Endothelial cell of umbilical vein (primary cell): ENCODE data around the gene VRK2. TPM values are rescaled to one million over a fixed set of nuclear protein-coding genes. Genes with fewer than 3 reads are reported as not detected.

Experiments
- BruUV-seq: library from RNA; stranded (reverse); fragments of 400-500 nt; replicated peaks from 2 replicates; lab custom pipeline; 2021; lab: Mats Ljungman, UMichigan
- CTCF ChIA-PET: fragments of 300-600, 350-600 bp; sonication (Branson Sonifier 250); formaldehyde crosslinking; loops from one replicate; lab custom pipeline; 2021; ENCODE audit warnings: antibody characterized with exemption, inconsistent platforms; lab: Charles Lee
- POLR2A ChIA-PET: fragments of 300-600, 350-600 bp; sonication (Branson Sonifier 250); formaldehyde crosslinking; loops from one replicate; lab custom pipeline; 2021; ENCODE audit warnings: antibody characterized with exemption, inconsistent platforms; lab: Charles Lee
- DNase-seq: peaks from one replicate; pipeline ENCODE4 v3.0.0-alpha.2; 2011; ENCODE audit warnings: low read depth, low spot score
- FAIRE-seq: peaks from 2 replicates; lab custom pipeline; 2011; peaks lifted over from hg19 to GRCh38; lab: Jason Lieb, UNC
- H2AFZ ChIP-seq: 2 replicates; pipeline ENCODE4 v1.6.0; 2012; ENCODE audit warnings: low read depth, low read length, control low read depth, inconsistent platforms
- H3K27ac ChIP-seq: 2 replicates; pipeline ENCODE4 v1.5.1; 2011; ENCODE audit warnings: low read depth, mild to moderate bottlenecking, control low read depth, low read length, moderate library complexity; ENCODE audit not compliant: insufficient read depth
- H3K27me3 ChIP-seq, 2 experiments: 2 replicates each; pipeline versions ENCODE4 v1.6.0 to v1.6.1; 2011; ENCODE audit warnings: low read length in 2 of 2, mixed read lengths in 1 of 2; ENCODE audit not compliant: control insufficient read depth in 2 of 2, insufficient read depth in 2 of 2
- H3K36me3 ChIP-seq, 2 experiments: 2 replicates in 1 of 2; 3 replicates in 1 of 2; pipeline ENCODE4 v1.5.1; 2011; ENCODE audit warnings: low read length in 2 of 2, mild to moderate bottlenecking in 1 of 2, moderate library complexity in 1 of 2; ENCODE audit not compliant: control insufficient read depth in 2 of 2, insufficient read depth in 2 of 2; ENCODE audit errors: extremely low read depth in 1 of 2
- H3K4me1 ChIP-seq: 3 replicates; pipeline ENCODE4 v1.5.1; 2011; ENCODE audit warnings: mild to moderate bottlenecking, low read length; ENCODE audit not compliant: control insufficient read depth, insufficient read depth; ENCODE audit errors: extremely low read depth
- H3K4me2 ChIP-seq: 2 replicates; pipeline ENCODE4 v1.6.1; 2011; ENCODE audit warnings: low read length, control low read depth, mixed read lengths; ENCODE audit not compliant: insufficient read depth
- H3K4me3 ChIP-seq, 3 experiments: fragments of 200-600 bp in 1 of 3; sonication (generic), shearing (Covaris generic) in 1 of 3; replicated peaks in 1 of 3; 2 replicates each; pipeline ENCODE4 v1.5.1; 2011 to 2016; ENCODE audit warnings: control low read depth in 3 of 3, low read length in 3 of 3, mild to moderate bottlenecking in 2 of 3, inconsistent platforms in 1 of 3, low read depth in 1 of 3, moderate library complexity in 1 of 3; ENCODE audit not compliant: insufficient read depth in 1 of 3
- H3K79me2 ChIP-seq: 2 replicates; pipeline ENCODE4 v1.6.0; 2012; ENCODE audit warnings: low read length, inconsistent platforms; ENCODE audit not compliant: control insufficient read depth, insufficient read depth
- H3K9ac ChIP-seq: replicated peaks from 2 replicates; pipeline ENCODE3; 2011; ENCODE audit warnings: low read length, control low read depth; ENCODE audit not compliant: insufficient read depth; ENCODE audit errors: extremely low read depth
- H3K9me1 ChIP-seq: replicated peaks from 3 replicates; pipeline ENCODE4 v1.6.0; 2011; ENCODE audit warnings: mild to moderate bottlenecking, low read length; ENCODE audit not compliant: control insufficient read depth, insufficient read depth; ENCODE audit errors: extremely low read depth
- H3K9me3 ChIP-seq: replicated peaks from 2 replicates; pipeline ENCODE4 v1.5.1; 2012; ENCODE audit warnings: low read length, inconsistent platforms; ENCODE audit not compliant: control insufficient read depth, insufficient read depth
- H4K20me1 ChIP-seq: replicated peaks from 2 replicates; pipeline ENCODE3; 2011; ENCODE audit warnings: mild to moderate bottlenecking, low read length; ENCODE audit not compliant: control insufficient read depth, insufficient read depth; ENCODE audit errors: extremely low read depth
- EZH2 ChIP-seq: IDR thresholded peaks from 2 replicates; pipeline ENCODE4 v1.6.1; 2012; ENCODE audit warnings: borderline replicate concordance, low read depth, mild to moderate bottlenecking, moderate library complexity, low read length, inconsistent platforms; ENCODE audit not compliant: severe bottlenecking
- FOS ChIP-seq: IDR thresholded peaks from 2 replicates; pipeline ENCODE4 v1.6.1; 2011; ENCODE audit warnings: mild to moderate bottlenecking, low read length, moderate library complexity, borderline replicate concordance; ENCODE audit not compliant: insufficient read depth
- GATA2 ChIP-seq: IDR thresholded peaks from 2 replicates; pipeline ENCODE4 v1.7.0; 2011; ENCODE audit warnings: low read depth, mild to moderate bottlenecking, moderate library complexity, mixed read lengths, low read length; ENCODE audit not compliant: insufficient read length, insufficient read depth
- JUN ChIP-seq: IDR thresholded peaks from 2 replicates; pipeline ENCODE4 v1.6.1; 2011; ENCODE audit warnings: borderline replicate concordance, low read depth; ENCODE audit not compliant: insufficient read length, insufficient read depth
- MYC ChIP-seq: IDR thresholded peaks from one replicate; pipeline ENCODE4 v1.6.1; 2011; ENCODE audit warnings: mild to moderate bottlenecking, low read depth, low read length
- POLR2A ChIP-seq: IDR thresholded peaks from 2 replicates; pipeline ENCODE4 v1.6.1; 2012; ENCODE audit warnings: low read depth, mild to moderate bottlenecking, control low read depth, low read length
- POLR2AphosphoS5 ChIP-seq: IDR thresholded peaks from 2 replicates; pipeline ENCODE4 v1.6.1; 2012; ENCODE audit warnings: low read depth, mild to moderate bottlenecking, control low read depth, low read length, moderate library complexity; ENCODE audit not compliant: insufficient read depth
- dilution Hi-C: fragments of 300-500 bp; cut with MboI; formaldehyde crosslinking; loops from one replicate; pipeline ENCODE4 v1.15.0; 2019; ENCODE audit warnings: low sequenced_read_pairs; ENCODE audit not compliant: extremely low pct_ligation_motif_present
- intact Hi-C: fragments of 100-400 bp; cut with micrococcal nuclease; formaldehyde crosslinking; loops from one replicate; pipeline ENCODE4 v1.10.0; 2022
- polyA plus RNA-seq, 4 experiments: library from polyadenylated mRNA; depleted of rRNA in 3 of 4; stranded (reverse) in 3 of 4; unstranded in 1 of 4; fragments of >200 nt; gene quantifications; 2 replicates each; pipeline versions ENCODE4 v1.2.1 to v1.2.3, GENCODE V29; 2011 to 2012; ENCODE audit warnings: missing spikeins in 1 of 4
- total RNA-seq: library from RNA; stranded (reverse); gene quantifications from 2 replicates; pipeline ENCODE4 v1.2.3, GENCODE V29; 2021
- TF ChIP-seq, protein P1 (sequence below), 2 donors: IDR thresholded peaks; 1 replicate in 1 of 2; 2 replicates in 1 of 2; pipeline ENCODE4 v1.5.1; 2011; ENCODE audit warnings: low read length in 2 of 2, mild to moderate bottlenecking in 2 of 2, moderate library complexity in 2 of 2, control low read depth in 1 of 2, inconsistent platforms in 1 of 2, low read depth in 1 of 2; ENCODE audit not compliant: insufficient read depth in 1 of 2; ENCODE audit errors: extremely low read depth in 1 of 2
- TF ChIP-seq, protein P2 (sequence below): IDR thresholded peaks from 2 replicates; pipeline ENCODE4 v1.6.1; 2011; ENCODE audit not compliant: insufficient read depth, insufficient read length

Gene VRK2
- total and polyA plus RNA-seq, 2 donors (not counting 3 experiments of a cell fraction or from before 2014, with no cell fraction given), result 11.2 to 35.2 TPM

DNA sequence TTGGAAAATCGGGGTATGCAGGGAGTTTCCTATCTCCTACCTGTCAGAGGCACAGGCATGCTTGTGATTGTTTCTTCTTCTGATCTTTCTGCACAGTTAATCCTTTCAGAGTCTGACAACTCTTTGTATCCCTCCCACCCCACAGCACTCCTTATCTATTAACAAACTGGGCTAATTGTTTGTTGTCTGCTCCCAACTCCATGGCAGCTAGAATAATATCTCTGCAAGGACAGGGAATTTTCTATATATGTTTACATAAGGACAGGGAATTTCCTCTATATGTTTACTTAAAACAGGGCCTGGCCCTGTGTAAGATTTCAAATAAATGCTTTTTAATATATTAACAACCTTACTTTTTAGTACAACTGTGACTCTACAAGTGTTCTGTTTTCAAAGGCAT is 36.0 kb upstream of the VRK2 start:
- TF ChIP-seq FOS, result no peak
- TF ChIP-seq POLR2AphosphoS5, result no peak
- TF ChIP-seq EZH2, result no peak
- TF ChIP-seq, protein P1, sequence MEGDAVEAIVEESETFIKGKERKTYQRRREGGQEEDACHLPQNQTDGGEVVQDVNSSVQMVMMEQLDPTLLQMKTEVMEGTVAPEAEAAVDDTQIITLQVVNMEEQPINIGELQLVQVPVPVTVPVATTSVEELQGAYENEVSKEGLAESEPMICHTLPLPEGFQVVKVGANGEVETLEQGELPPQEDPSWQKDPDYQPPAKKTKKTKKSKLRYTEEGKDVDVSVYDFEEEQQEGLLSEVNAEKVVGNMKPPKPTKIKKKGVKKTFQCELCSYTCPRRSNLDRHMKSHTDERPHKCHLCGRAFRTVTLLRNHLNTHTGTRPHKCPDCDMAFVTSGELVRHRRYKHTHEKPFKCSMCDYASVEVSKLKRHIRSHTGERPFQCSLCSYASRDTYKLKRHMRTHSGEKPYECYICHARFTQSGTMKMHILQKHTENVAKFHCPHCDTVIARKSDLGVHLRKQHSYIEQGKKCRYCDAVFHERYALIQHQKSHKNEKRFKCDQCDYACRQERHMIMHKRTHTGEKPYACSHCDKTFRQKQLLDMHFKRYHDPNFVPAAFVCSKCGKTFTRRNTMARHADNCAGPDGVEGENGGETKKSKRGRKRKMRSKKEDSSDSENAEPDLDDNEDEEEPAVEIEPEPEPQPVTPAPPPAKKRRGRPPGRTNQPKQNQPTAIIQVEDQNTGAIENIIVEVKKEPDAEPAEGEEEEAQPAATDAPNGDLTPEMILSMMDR (IDR thresholded peaks at IDR 0.05; ENCODE audit: extremely low read depth in 1 of 2, insufficient read depth in 1 of 2, low read depth in 1 of 2, low read length in 2 of 2), result no peak
- TF ChIP-seq JUN, result no peak
- TF ChIP-seq GATA2, result no peak
- TF ChIP-seq, protein P2, sequence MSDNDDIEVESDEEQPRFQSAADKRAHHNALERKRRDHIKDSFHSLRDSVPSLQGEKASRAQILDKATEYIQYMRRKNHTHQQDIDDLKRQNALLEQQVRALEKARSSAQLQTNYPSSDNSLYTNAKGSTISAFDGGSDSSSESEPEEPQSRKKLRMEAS, result no peak
- TF ChIP-seq MYC, result no peak
- TF ChIP-seq POLR2A, result no peak
- dilution Hi-C loops, result no loop called here
- DNase-seq, result peak; percentile 50
- no peaks in the 10 kb centered on the region for H4K20me1 ChIP-seq
- no peaks in the 10 kb centered on the region for H3K9me3 ChIP-seq
- intact Hi-C loops, result loop anchor here (2.0 kb wide), 1 partner anchor 28 kb away; no protein-coding TSS in a partner anchor
- H3K4me2 ChIP-seq, result no peak overlapping the region
- CTCF ChIA-PET, result no interaction called here
- no peak for FAIRE-seq
- H3K4me1 ChIP-seq, result peaks cover 6% of the 10 kb centered on the region
- no peaks in the 10 kb centered on the region for H3K9me1 ChIP-seq
- H2AFZ ChIP-seq, result no peak overlapping the region
- no peak overlapping the region for H3K27ac ChIP-seq
- no peaks in the 10 kb centered on the region for H3K79me2 ChIP-seq
- no peaks in the 10 kb centered on the region for H3K36me3 ChIP-seq
- BruUV-seq, result no TSS peak
- no peaks in the 10 kb centered on the region for H3K27me3 ChIP-seq
- H3K4me3 ChIP-seq, result no peak overlapping the region
- H3K9ac ChIP-seq, result no peak overlapping the region
- POLR2A ChIA-PET, result no interaction called here
